IMR-90 (cell line): ENCODE results near the gene PAPSS2. TPM values are rescaled to one million over a fixed set of nuclear protein-coding genes. Genes with fewer than 3 reads are reported as not detected.
A peak's percentile ranks its signal among the peaks of the same experiment; 100 is the strongest.

Source experiments
- ATAC-seq: fragments of 200-7000 bp; cut with Tn5 transposase; 2 replicates; pipeline ENCODE4 v1.9.1; 2020; ENCODE audit warnings: low read depth, mild to moderate bottlenecking, moderate library complexity
- BruUV-seq: library from RNA; stranded (reverse); fragments of 400-500 nt; replicated peaks from 2 replicates; lab custom pipeline; 2021; lab: Mats Ljungman, UMichigan
- CTCF ChIA-PET: fragments of 300-600 bp; formaldehyde crosslinking; extraction: SDS; loops from one replicate; lab custom pipeline; 2021; ENCODE audit warnings: antibody characterized with exemption; lab: Yijun Ruan, JAX
- POLR2A ChIA-PET: fragments of 300-600 bp; sonication (Branson Sonifier 250); formaldehyde crosslinking; loops from one replicate; lab custom pipeline; 2022; ENCODE audit warnings: antibody characterized with exemption; ENCODE audit not compliant: unreplicated experiment; lab: Charles Lee
- DNase-seq: peaks from one replicate; pipeline ENCODE4 v3.0.0; 2013
- H2AFZ ChIP-seq: replicated peaks from 2 replicates; pipeline ENCODE3; 2013; ENCODE audit warnings: low read length, mild to moderate bottlenecking; ENCODE audit not compliant: poor library complexity
- H2AK5ac ChIP-seq: 2 replicates; pipeline ENCODE4 v1.6.1; 2013; ENCODE audit warnings: low read depth, low read length, inconsistent platforms
- H2AK9ac ChIP-seq: replicated peaks from 2 replicates; pipeline ENCODE3; 2013; ENCODE audit warnings: mild to moderate bottlenecking, low read depth, low read length, moderate library complexity; ENCODE audit not compliant: poor library complexity
- H2BK120ac ChIP-seq: 2 replicates; pipeline ENCODE4 v1.6.1; 2013; ENCODE audit warnings: low read depth, low read length, inconsistent platforms
- H2BK15ac ChIP-seq: 3 replicates; pipeline ENCODE4 v1.6.1; 2013; ENCODE audit warnings: low read depth, low read length, inconsistent platforms
- H2BK20ac ChIP-seq: 2 replicates; pipeline ENCODE4 v1.6.1; 2013; ENCODE audit warnings: low read depth, mild to moderate bottlenecking, inconsistent platforms, low read length, moderate library complexity
- H2BK5ac ChIP-seq: 2 replicates; pipeline ENCODE4 v1.6.1; 2013; ENCODE audit warnings: mild to moderate bottlenecking, low read depth, low read length, inconsistent platforms; ENCODE audit not compliant: poor library complexity, severe bottlenecking
- H3K14ac ChIP-seq: replicated peaks from 2 replicates; pipeline ENCODE4 v1.6.1; 2013; ENCODE audit warnings: low read depth, low read length, inconsistent platforms
- H3K18ac ChIP-seq: 2 replicates; pipeline ENCODE4 v1.6.1; 2013; ENCODE audit warnings: low read depth, low read length, control low read depth
- H3K23ac ChIP-seq: 2 replicates; pipeline ENCODE4 v1.6.1; 2013; ENCODE audit warnings: low read depth, low read length, inconsistent platforms
- H3K27ac ChIP-seq: 2 replicates; pipeline ENCODE4 v1.5.1; 2013; ENCODE audit warnings: mild to moderate bottlenecking, control low read depth, low read length; ENCODE audit not compliant: insufficient read depth
- H3K27me3 ChIP-seq: 2 replicates; pipeline ENCODE4 v1.6.1; 2013; ENCODE audit warnings: low read length; ENCODE audit not compliant: control insufficient read depth, insufficient read depth
- H3K36me3 ChIP-seq: 2 replicates; pipeline ENCODE4 v1.6.1; 2013; ENCODE audit warnings: low read length, mixed read lengths; ENCODE audit not compliant: control insufficient read depth, insufficient read depth
- H3K4ac ChIP-seq: 2 replicates; pipeline ENCODE4 v1.6.1; 2013; ENCODE audit warnings: low read depth, low read length, inconsistent platforms
- H3K4me1 ChIP-seq: 2 replicates; pipeline ENCODE4 v1.6.1; 2013; ENCODE audit warnings: low read length, mixed read lengths; ENCODE audit not compliant: control insufficient read depth, insufficient read depth
- H3K4me2 ChIP-seq: 2 replicates; pipeline ENCODE4 v1.6.1; 2013; ENCODE audit warnings: low read depth, mild to moderate bottlenecking, control low read depth, low read length, moderate library complexity
- H3K4me3 ChIP-seq: 2 replicates; pipeline ENCODE4 v1.5.1; 2013; ENCODE audit warnings: low read depth, mild to moderate bottlenecking, control low read depth, low read length, moderate library complexity; ENCODE audit not compliant: insufficient read depth
- H3K56ac ChIP-seq: 2 replicates; pipeline ENCODE4 v1.6.1; 2013; ENCODE audit warnings: low read length, inconsistent platforms; ENCODE audit not compliant: insufficient read depth; ENCODE audit errors: extremely low read depth
- H3K79me1 ChIP-seq, 2 experiments: 2 replicates each; pipeline ENCODE4 v1.6.1; 2013; ENCODE audit warnings: low read length in 2 of 2, inconsistent platforms in 1 of 2, low read depth in 1 of 2
- H3K9ac ChIP-seq: 2 replicates; pipeline ENCODE4 v1.6.1; 2013; ENCODE audit warnings: low read depth, low read length, control low read depth
- H3K9me1 ChIP-seq: 2 replicates; pipeline ENCODE4 v1.6.1; 2013; ENCODE audit warnings: low read length, inconsistent platforms; ENCODE audit not compliant: insufficient read depth
- H3K9me3 ChIP-seq: 2 replicates; pipeline ENCODE4 v1.6.1; 2013; ENCODE audit warnings: low read length; ENCODE audit not compliant: control insufficient read depth, insufficient read depth
- H4K20me1 ChIP-seq: 2 replicates; pipeline ENCODE4 v1.6.1; 2013; ENCODE audit warnings: low read length, inconsistent platforms; ENCODE audit not compliant: insufficient read depth
- H4K5ac ChIP-seq: 2 replicates; pipeline ENCODE4 v1.6.1; 2013; ENCODE audit warnings: mild to moderate bottlenecking, low read depth, low read length, control low read depth
- H4K8ac ChIP-seq, 2 experiments: 2 replicates each; pipeline ENCODE4 v1.6.1; 2013; ENCODE audit warnings: low read depth in 2 of 2, low read length in 2 of 2, control low read depth in 1 of 2, inconsistent platforms in 1 of 2
- H4K91ac ChIP-seq: 2 replicates; pipeline ENCODE4 v1.6.1; 2013; ENCODE audit warnings: low read depth, low read length, inconsistent platforms; ENCODE audit not compliant: insufficient read depth
- CHD1 ChIP-seq: IDR thresholded peaks from 2 replicates; pipeline ENCODE4 v1.6.1; 2012; ENCODE audit warnings: low read depth, low read length, improper control_type of control experiment
- FOS ChIP-seq: fragments of 150-350 bp; IDR thresholded peaks from 2 replicates; pipeline ENCODE4 v1.6.1; 2016; ENCODE audit warnings: low read depth, low read length
- RAD21 ChIP-seq: IDR thresholded peaks from 2 replicates; pipeline ENCODE4 v1.6.1; 2012; ENCODE audit warnings: low read length, improper control_type of control experiment
- WGBS, 2 experiments: methylation state at CpG; one replicate each; pipeline versions ENCODE4 v1.1.5 to v1.1.7; 2013; ENCODE audit warnings: missing lambda C conversion rate in 2 of 2; ENCODE audit not compliant: insufficient read length in 1 of 2; ENCODE audit errors: extremely low coverage in 2 of 2; 5-methylcytosine and 5-hydroxymethylcytosine counted together
- dilution Hi-C: fragments of 300-500 bp; cut with HindIII; formaldehyde crosslinking; loops from one replicate; pipeline ENCODE4 v1.14.3; 2018; ENCODE audit warnings: low sequenced_read_pairs; ENCODE audit not compliant: unreplicated experiment
- in situ Hi-C: fragments of 300-500 bp; cut with MboI; formaldehyde crosslinking; loops from 3 replicates; pipeline ENCODE4 v1.14.3; 2019; ENCODE audit warnings: low sequenced_read_pairs, inconsistent platforms, mixed read lengths
- intact Hi-C: fragments of 100-400 bp; cut with micrococcal nuclease; formaldehyde crosslinking; loops from 2 replicates; pipeline ENCODE4 v1.10.0; 2022
- polyA plus RNA-seq, 3 experiments: library from polyadenylated mRNA; depleted of rRNA; stranded (reverse); fragments of >200 nt; gene quantifications; 2 replicates each; pipeline ENCODE4 v1.2.3, GENCODE V29; 2012; ENCODE audit warnings: low replicate concordance in 1 of 3
- total RNA-seq: library from RNA; depleted of rRNA; stranded (reverse); fragments of >200 nt; gene quantifications from 2 replicates; pipeline ENCODE4 v1.2.3, GENCODE V29; 2012

Gene PAPSS2
- total and polyA plus RNA-seq, 2 of the 4 experiments (the other 2 are of a cell fraction) = 55.0 to 63.3 TPM

- no peak overlapping the region for H3K27ac ChIP-seq
- WGBS, 2 experiments = no CpG with 5 or more reads among the region's 2 CpGs
- no peak overlapping the region for H2BK20ac ChIP-seq
- in situ Hi-C loops = no loop called here
- H3K56ac ChIP-seq = no peak overlapping the region
- no peak overlapping the region for H3K23ac ChIP-seq
- no peaks in the 10 kb centered on the region; the same call in 1 of the 2 replicates for H4K20me1 ChIP-seq
- DNase-seq = peak; percentile 80
- no peak overlapping the region for H3K4me2 ChIP-seq
- H4K8ac ChIP-seq = no peak overlapping the region
- H3K18ac ChIP-seq = no peak overlapping the region
- no TSS peak for BruUV-seq
- H3K36me3 ChIP-seq = peaks cover 8% of the 10 kb centered on the region
- H3K9me1 ChIP-seq = peaks cover 4% of the 10 kb centered on the region; the same call in 1 of the 2 replicates
- H2BK120ac ChIP-seq = no peak overlapping the region
- TF ChIP-seq RAD21 = no peak
- TF ChIP-seq CHD1 = no peak
- TF ChIP-seq FOS = peak; percentile 73; the same call in 1 of the 2 replicates
- no peak overlapping the region for H2AK5ac ChIP-seq
- H3K27me3 ChIP-seq = no peaks in the 10 kb centered on the region
- no peak overlapping the region for H3K4ac ChIP-seq
- H2BK5ac ChIP-seq = no peak overlapping the region
- H2BK15ac ChIP-seq = no peak overlapping the region
- dilution Hi-C loops = no loop called here
- no peak overlapping the region for H2AK9ac ChIP-seq
- H4K91ac ChIP-seq = no peak overlapping the region
- no peak overlapping the region for H3K4me3 ChIP-seq
- POLR2A ChIA-PET = no interaction called here
- H3K4me1 ChIP-seq = peaks cover 2% of the 10 kb centered on the region
- intact Hi-C loops = no loop called here
- no peak overlapping the region for H3K9ac ChIP-seq
- ATAC-seq = peak; percentile 67
- H3K9me3 ChIP-seq = no peaks in the 10 kb centered on the region
- no peak overlapping the region for H3K14ac ChIP-seq
- peaks cover 0 to 16% of the 10 kb centered on the region in 2 experiments; a peak in 3 of 4 replicates for H3K79me1 ChIP-seq
- H2AFZ ChIP-seq = no peak overlapping the region
- CTCF ChIA-PET = no interaction called here
- no peak overlapping the region for H4K5ac ChIP-seq
These were observed 92.9 kb downstream of the PAPSS2 start for GRCh38 chr10:87752566-87752965.
